Hepatocyte (in vitro differentiated cells): ENCODE data around the gene POC1A.

Experiments used
- EZH2 ChIP-seq: fragments of 200-600 bp; sonication (generic); IDR thresholded peaks from 2 replicates; pipeline ENCODE4 v1.6.1; 2016; ENCODE audit warnings: antibody characterized with exemption, mild to moderate bottlenecking, borderline replicate concordance
- EZH2phosphoT487 ChIP-seq: fragments of 200-600 bp; sonication (generic); IDR thresholded peaks from one replicate; pipeline ENCODE4 v1.6.1; 2018; ENCODE audit warnings: antibody characterized with exemption, mild to moderate bottlenecking, low read depth, moderate library complexity; ENCODE audit not compliant: unreplicated experiment, severe bottlenecking
- TF ChIP-seq, protein P1 (sequence below): fragments of 200-600 bp; sonication (generic); IDR thresholded peaks from 2 replicates; pipeline ENCODE4 v1.5.1; 2016; ENCODE audit warnings: antibody characterized with exemption, mild to moderate bottlenecking; ENCODE audit not compliant: poor library complexity

DNA sequence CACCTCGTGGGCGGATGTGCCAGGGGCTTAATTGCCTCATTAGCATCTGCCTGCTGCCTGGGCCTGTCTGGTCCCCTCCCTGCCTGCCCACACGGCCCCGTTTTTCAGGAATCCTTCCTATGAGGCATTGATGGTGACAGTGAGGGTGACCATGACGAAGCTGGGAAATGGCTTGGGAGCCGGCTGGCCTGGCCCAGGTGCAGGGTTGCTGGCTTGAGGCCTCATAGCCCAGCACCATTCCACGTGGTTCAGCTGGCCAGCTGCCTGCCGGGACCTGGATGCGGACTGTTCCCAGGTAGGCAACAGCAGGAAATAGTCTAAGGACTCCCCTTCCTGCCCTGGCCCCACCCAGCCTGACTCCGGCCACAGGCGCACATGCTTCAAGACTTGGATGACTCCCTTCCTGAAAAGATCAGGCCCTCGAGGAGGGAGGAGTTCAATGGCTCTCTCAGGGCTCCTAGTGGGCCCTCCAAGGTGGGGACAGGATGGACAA, 88.9 kb downstream of the POC1A start:
- no peak for TF ChIP-seq EZH2phosphoT487
- TF ChIP-seq, protein P1, sequence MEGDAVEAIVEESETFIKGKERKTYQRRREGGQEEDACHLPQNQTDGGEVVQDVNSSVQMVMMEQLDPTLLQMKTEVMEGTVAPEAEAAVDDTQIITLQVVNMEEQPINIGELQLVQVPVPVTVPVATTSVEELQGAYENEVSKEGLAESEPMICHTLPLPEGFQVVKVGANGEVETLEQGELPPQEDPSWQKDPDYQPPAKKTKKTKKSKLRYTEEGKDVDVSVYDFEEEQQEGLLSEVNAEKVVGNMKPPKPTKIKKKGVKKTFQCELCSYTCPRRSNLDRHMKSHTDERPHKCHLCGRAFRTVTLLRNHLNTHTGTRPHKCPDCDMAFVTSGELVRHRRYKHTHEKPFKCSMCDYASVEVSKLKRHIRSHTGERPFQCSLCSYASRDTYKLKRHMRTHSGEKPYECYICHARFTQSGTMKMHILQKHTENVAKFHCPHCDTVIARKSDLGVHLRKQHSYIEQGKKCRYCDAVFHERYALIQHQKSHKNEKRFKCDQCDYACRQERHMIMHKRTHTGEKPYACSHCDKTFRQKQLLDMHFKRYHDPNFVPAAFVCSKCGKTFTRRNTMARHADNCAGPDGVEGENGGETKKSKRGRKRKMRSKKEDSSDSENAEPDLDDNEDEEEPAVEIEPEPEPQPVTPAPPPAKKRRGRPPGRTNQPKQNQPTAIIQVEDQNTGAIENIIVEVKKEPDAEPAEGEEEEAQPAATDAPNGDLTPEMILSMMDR: no peak
- TF ChIP-seq EZH2: no peak
